ENCODE results near the gene GRPEL1. TPM values are rescaled to one million over a fixed set of nuclear protein-coding genes. Genes with fewer than 3 reads are reported as not detected.
A peak's percentile ranks its signal among the peaks of the same experiment; 100 is the strongest.

The GRPEL1 gene
- total and polyA plus RNA-seq, 10 of the 15 experiments (the other 5 are each of a cell fraction or from before 2014, with no cell fraction given), result 30.8 to 119 (median 67.6) TPM

- TF ChIP-seq E4F1 (IDR thresholded peaks at IDR 0.05; ENCODE audit: borderline replicate concordance, partially characterized antibody), result no peak
- TF ChIP-seq NR2C1 (IDR thresholded peaks at IDR 0.05), result no peak
- no peak for TF ChIP-seq YBX1 (IDR thresholded peaks at IDR 0.05)
- peak; percentile 59; the same call in 1 of the 2 replicates for TF ChIP-seq EED (IDR thresholded peaks at IDR 0.05; ENCODE audit: low read depth)
- peak; percentile 85 for TF ChIP-seq CBFB (IDR thresholded peaks at IDR 0.05; ENCODE audit: low read depth)
- TF ChIP-seq WRNIP1 (IDR thresholded peaks at IDR 0.05; ENCODE audit: borderline replicate concordance, low read depth, low read length), result no peak
- TF ChIP-seq RUNX3 (IDR thresholded peaks at IDR 0.05; ENCODE audit: low read length), result peak; percentile 91
- peak in 1 of 2 experiments; percentile 47; a peak in 2 of 4 replicates for TF ChIP-seq BHLHE40 (IDR thresholded peaks at IDR 0.05; ENCODE audit: borderline replicate concordance in 1 of 2, low read depth in 2 of 2, low read length in 1 of 2)
- no peak for TF ChIP-seq SRF (IDR thresholded peaks at IDR 0.05; ENCODE audit: low read depth in 2 of 2, low read length in 2 of 2)
- no peak for TF ChIP-seq NR2C2 (IDR thresholded peaks at IDR 0.05; ENCODE audit: borderline replicate concordance, control insufficient read depth, insufficient read length, low read depth)
- no peak for TF ChIP-seq ATF3 (IDR thresholded peaks at IDR 0.05; ENCODE audit: borderline replicate concordance, extremely low read depth, low read depth, low read length)
- TF ChIP-seq HSF1 (IDR thresholded peaks at IDR 0.05; ENCODE audit: low read depth, low read length), result no peak
- TF ChIP-seq PKNOX1 (IDR thresholded peaks at IDR 0.05), result no peak
- no peak for TF ChIP-seq JUNB (IDR thresholded peaks at IDR 0.05)
- TF ChIP-seq CEBPB (IDR thresholded peaks at IDR 0.05; ENCODE audit: borderline replicate concordance in 1 of 2, low read depth in 2 of 2, low read length in 2 of 2), result no peak
- no peak for TF ChIP-seq GABPA (IDR thresholded peaks at IDR 0.05; ENCODE audit: low read depth)
- no peak for TF ChIP-seq CEBPZ (IDR thresholded peaks at IDR 0.05; ENCODE audit: low read depth, low read length)
- no peak for TF ChIP-seq SP1 (IDR thresholded peaks at IDR 0.05; ENCODE audit: low read depth, low read length)
These were observed 34.0 kb upstream of the GRPEL1 start (continued) for GRCh38 chr4:7101692-7102515.
